ENCODE measurements around the gene CRPPA. TPM values are rescaled to one million over a fixed set of nuclear protein-coding genes. Genes with fewer than 3 reads are reported as not detected.
"Not testable (repeated sequence)": the region's sequence is repeated elsewhere in the genome, so short reads cannot be mapped to it uniquely, and the experiment has no call there.

Gene CRPPA
- polyA plus RNA-seq, 2 of the 4 experiments (the other 2 are of a cell fraction) = 0.59 to 0.88 TPM

- Histone ChIP-seq H3K27ac (no peak overlapping the region), H3K9me3 (peaks cover 29% of the 10 kb centered on the region), H3K4me1 (no peaks in the 10 kb centered on the region), H3K4me3 (no peak overlapping the region), H3K4me2 (no peak overlapping the region)
- ChIA-PET POLR2A (no interaction called here), CTCF (no interaction called here)
- no peak for FAIRE-seq
- DNase-seq (ENCODE audit: low read depth in 1 of 2, low spot score in 1 of 2) = no peak
- TF ChIP-seq EP300 (IDR thresholded peaks at IDR 0.05) (no peak), MAFK (IDR thresholded peaks at IDR 0.05; ENCODE audit: partially characterized antibody) (peak; percentile 74)
- WGBS (ENCODE audit: missing lambda C conversion rate) = 45% methylated on average over 4 of the region's 4 CpGs
- ATAC-seq = no peak
Measured at GRCh38 chr7:16393862-16394422, 27.4 kb downstream of the CRPPA start.

DNA sequence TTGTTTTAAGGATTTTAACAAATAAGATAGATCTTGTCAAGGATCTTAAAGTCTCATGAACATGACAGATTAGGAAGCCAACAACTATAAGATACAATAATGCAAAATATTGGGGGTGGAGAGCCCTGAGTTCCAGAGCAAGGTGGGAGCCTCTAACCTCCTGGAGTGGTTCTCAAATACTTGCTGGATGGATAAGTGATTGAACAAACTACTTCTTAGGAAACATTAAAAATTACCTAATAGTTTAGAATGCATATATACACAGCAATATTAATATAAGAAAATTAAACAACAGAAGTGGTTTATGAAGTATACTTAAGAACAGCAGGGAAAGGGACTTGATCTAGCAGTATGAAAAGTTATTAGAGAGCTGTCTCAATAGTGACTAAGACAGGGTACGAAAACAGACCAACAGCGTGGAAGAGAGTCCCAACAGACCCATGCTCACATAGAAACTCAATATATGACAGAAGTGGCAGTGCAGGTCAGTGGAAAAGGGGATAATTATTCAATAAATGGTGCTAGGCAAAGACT, 28.3 kb downstream of the CRPPA start:
- no peaks in the 10 kb centered on the region for H3K4me1 ChIP-seq
- WGBS (ENCODE audit: missing lambda C conversion rate) = 24% methylated on average over 2 of the region's 2 CpGs
- ChIA-PET POLR2A (no interaction called here), CTCF (no interaction called here)
- ATAC-seq (no peak), DNase-seq (ENCODE audit: low read depth in 1 of 2, low spot score in 1 of 2) (no peak), FAIRE-seq (no peak)
- H3K4me3 ChIP-seq = no peak overlapping the region
- peaks cover 21% of the 10 kb centered on the region for H3K9me3 ChIP-seq
- H3K4me2 ChIP-seq = no peak overlapping the region
- TF ChIP-seq ESRRA (IDR thresholded peaks at IDR 0.05; ENCODE audit: borderline replicate concordance, low read length) (no peak), PHF8 (IDR thresholded peaks at IDR 0.05; ENCODE audit: borderline replicate concordance, low read depth) (no peak), TFCP2L1 (CRISPR knock-in tag; IDR thresholded peaks at IDR 0.05) (no peak), CHD2 (IDR thresholded peaks at IDR 0.05; ENCODE audit: low read length, partially characterized antibody) (no peak)
- H3K27ac ChIP-seq = no peak overlapping the region

GRCh38 chr7:16383786-16384185, 37.6 kb downstream of the CRPPA start:
- H3K4me1 ChIP-seq; CTCF ChIA-PET; FAIRE-seq; POLR2A ChIA-PET; H3K27ac ChIP-seq; ATAC-seq; H3K9me3 ChIP-seq; H3K4me2 ChIP-seq; H3K4me3 ChIP-seq; DNase-seq (ENCODE audit: low read depth in 1 of 2, low spot score in 1 of 2): not testable (repeated sequence)
- 63% methylated on average over 18 of the region's 18 CpGs for WGBS (ENCODE audit: missing lambda C conversion rate)

- POLR2A ChIA-PET; FAIRE-seq; DNase-seq (ENCODE audit: low read depth in 1 of 2, low spot score in 1 of 2); H3K9me3 ChIP-seq; H3K4me1 ChIP-seq; CTCF ChIA-PET; H3K4me3 ChIP-seq; ATAC-seq; H3K4me2 ChIP-seq; H3K27ac ChIP-seq: not testable (repeated sequence)
- 46% methylated on average over 6 of the region's 7 CpGs for WGBS (ENCODE audit: missing lambda C conversion rate)
Measured at GRCh38 chr7:16383103-16383502, 38.2 kb downstream of the CRPPA start.

Small RNA genes lying within 50 kb of the gene (small RNA-seq; reads per million reads assigned to genes)
- 0 reads per million in 6 experiments for gene AC005014.3

Other genes with a start within 250 kb of the CRPPA start
- 0.04 TPM in 1 of 2 replicates, not detected in the other for gene SOSTDC1, start 44.2 kb upstream of the CRPPA start, polyA plus RNA-seq (2011; rRNA removed)
- not detected in 3 replicates for gene SOSTDC1, start 44.2 kb upstream of the CRPPA start, polyA plus RNA-seq (2017; fragmentation: RNase III; extraction: RNeasy Plus Mini Kit Qiagen cat#74134 plus additional on column Dnase treatment)
- gene LRRC72, start 105.3 kb upstream of the CRPPA start, polyA plus RNA-seq (2011; rRNA removed) = not detected in 2 replicates
- not detected in 3 replicates for gene LRRC72, start 105.3 kb upstream of the CRPPA start, polyA plus RNA-seq (2017; fragmentation: RNase III; extraction: RNeasy Plus Mini Kit Qiagen cat#74134 plus additional on column Dnase treatment)
- gene ANKMY2, start 224.2 kb upstream of the CRPPA start, polyA plus RNA-seq (2011; rRNA removed) = 24.2 and 26.1 TPM in 2 replicates
- gene ANKMY2, start 224.2 kb upstream of the CRPPA start, polyA plus RNA-seq (2017; fragmentation: RNase III; extraction: RNeasy Plus Mini Kit Qiagen cat#74134 plus additional on column Dnase treatment) = 13.3 to 15.3 TPM (median 14.3 TPM) in 3 replicates
- 101 and 108 TPM in 2 replicates for gene BZW2, start 224.6 kb upstream of the CRPPA start, polyA plus RNA-seq (2011; rRNA removed)
- 72.4 to 83.4 TPM (median 76.5 TPM) in 3 replicates for gene BZW2, start 224.6 kb upstream of the CRPPA start, polyA plus RNA-seq (2017; fragmentation: RNase III; extraction: RNeasy Plus Mini Kit Qiagen cat#74134 plus additional on column Dnase treatment)